ENCODE results near the gene STPG2.

GRCh38 chr4:98055800-98056501, 87.3 kb downstream of the STPG2 start:
- TF ChIP-seq POLR2A (IDR thresholded peaks at IDR 0.05; ENCODE audit: low read length): no peak
- no peak for TF ChIP-seq GATA1 (IDR thresholded peaks at IDR 0.05; ENCODE audit: low read depth, low read length)

All from erythroblast (primary cell).